Transverse colon (tissue), 4 donors: ENCODE data around the gene FCSK. TPM values are rescaled to one million over a fixed set of nuclear protein-coding genes. Genes with fewer than 3 reads are reported as not detected.

Source experiments
- DNase-seq: peaks from one replicate; pipeline ENCODE4 v3.0.0-alpha.2; 2019
- H3K27ac ChIP-seq, 4 donors: fragments of 200-600 bp; sonication (generic); 2 replicates each; pipeline ENCODE4 v1.5.1; 2016 to 2018; ENCODE audit warnings: inconsistent platforms in 4 of 4
- H3K27me3 ChIP-seq: fragments of 200-600 bp; sonication (generic); 2 replicates; pipeline ENCODE4 v1.5.1; 2017; ENCODE audit warnings: inconsistent platforms
- H3K36me3 ChIP-seq, 4 donors: fragments of 200-600 bp; sonication (generic); 2 replicates each; pipeline ENCODE4 v1.5.1; 2017 to 2019; ENCODE audit warnings: inconsistent platforms in 4 of 4
- H3K4me1 ChIP-seq, 4 donors: fragments of 200-600 bp; sonication (generic); 2 replicates each; pipeline ENCODE4 v1.5.1; 2017 to 2020; ENCODE audit warnings: inconsistent platforms in 4 of 4
- H3K4me3 ChIP-seq, 4 donors: fragments of 200-600 bp; sonication (generic); 1 replicate in 1 of 4; 2 replicates in 3 of 4; pipeline versions ENCODE4 v1.5.1 to v1.6.1; 2017 to 2019; ENCODE audit warnings: inconsistent platforms in 4 of 4
- H3K9me3 ChIP-seq, 2 donors: fragments of 200-600 bp; sonication (generic); 2 replicates each; pipeline ENCODE4 v1.5.1; 2017 to 2019; ENCODE audit warnings: inconsistent platforms in 2 of 2
- EP300 ChIP-seq: sonication (generic); formaldehyde crosslinking; IDR thresholded peaks from one replicate; pipeline ENCODE4 v1.6.1; 2017; ENCODE audit warnings: antibody characterized with exemption, low read depth
- POLR2A ChIP-seq: fragments of 450-650 bp; IDR thresholded peaks from one replicate; pipeline ENCODE4 v1.6.1; 2016; ENCODE audit warnings: antibody characterized with exemption, mild to moderate bottlenecking, moderate library complexity
- POLR2AphosphoS5 ChIP-seq, 3 donors: sonication (generic); formaldehyde crosslinking; IDR thresholded peaks; one replicate each; pipeline ENCODE4 v1.6.1; 2016; ENCODE audit warnings: antibody characterized with exemption in 3 of 3
- WGBS, 2 donors: methylation state at CpG; one replicate each; pipeline ENCODE4 v1.1.5; 2018; ENCODE audit warnings: low coverage in 1 of 2; 5-methylcytosine and 5-hydroxymethylcytosine counted together
- in situ Hi-C, 4 donors: fragments of 200-750 bp; cut with MboI; loops; one replicate each; pipeline versions ENCODE4 v1.15.0 to v1.15.1; 2017; ENCODE audit warnings: low sequenced_read_pairs in 3 of 4, low pct_ligation_motif_present in 1 of 4, low pct_unique_long_range_greater_than_20kb in 1 of 4
- intact Hi-C: fragments of 100-400 bp; cut with DNase I; formaldehyde crosslinking; loops from one replicate; pipeline ENCODE4 v1.15.1; 2023; ENCODE audit warnings: low total_unique reads
- total RNA-seq, 4 donors: library from RNA; depleted of rRNA; stranded (reverse); fragments of >200 nt; gene quantifications; one replicate each; pipeline ENCODE4 v1.1.0, GENCODE V29; 2016
- TF ChIP-seq, protein P1 (sequence below), 5 experiments: fragments of 200-600 bp in 3 of 5; fragments of 450-650 bp in 2 of 5; sonication (generic) in 3 of 5; IDR thresholded peaks; 1 replicate in 2 of 5; 2 replicates in 3 of 5; pipeline ENCODE4 v1.5.1; 2016 to 2017; ENCODE audit warnings: antibody characterized with exemption in 5 of 5, inconsistent platforms in 3 of 5, mild to moderate bottlenecking in 2 of 5, moderate library complexity in 1 of 5

The FCSK gene
- total RNA-seq, 4 donors from 2014 or later, result 38.5 to 62.7 (median 43.1) TPM

DNA sequence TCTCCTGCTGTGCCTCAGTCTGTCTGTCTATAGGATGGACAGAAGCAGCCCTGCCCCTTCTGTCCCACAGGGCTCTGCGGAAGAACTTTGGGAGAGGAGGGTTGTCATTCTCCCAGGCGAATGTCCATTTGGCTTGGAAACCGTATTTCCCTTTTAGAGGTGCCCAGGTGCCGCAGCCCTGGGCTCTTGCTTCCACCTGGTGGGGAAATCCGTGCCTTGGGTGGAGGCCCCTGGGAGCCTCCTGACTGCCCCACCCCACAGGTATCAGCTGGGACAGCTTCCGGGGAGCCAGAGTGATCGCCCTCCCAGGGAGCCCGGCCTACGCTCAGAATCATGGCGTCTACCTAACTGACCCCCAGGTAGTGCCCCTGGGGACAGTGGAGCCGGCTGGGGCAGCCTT, 12.7 kb downstream of the FCSK start:
- in situ Hi-C loops, result loop anchor here in 2 of 4 donors (10.0 to 25.0 kb wide), 2 partner anchors 62 to 105 kb away; no protein-coding TSS in a partner anchor
- H3K4me3 ChIP-seq, result no peak overlapping the region
- WGBS, 2 donors, result 93% methylated on average over 3 of the region's 11 CpGs; no CpG with 5 or more reads in 1 of the 2 donors
- H3K4me1 ChIP-seq, result no peaks in the 10 kb centered on the region
- H3K9me3 ChIP-seq, result no peaks in the 10 kb centered on the region
- TF ChIP-seq, protein P1, sequence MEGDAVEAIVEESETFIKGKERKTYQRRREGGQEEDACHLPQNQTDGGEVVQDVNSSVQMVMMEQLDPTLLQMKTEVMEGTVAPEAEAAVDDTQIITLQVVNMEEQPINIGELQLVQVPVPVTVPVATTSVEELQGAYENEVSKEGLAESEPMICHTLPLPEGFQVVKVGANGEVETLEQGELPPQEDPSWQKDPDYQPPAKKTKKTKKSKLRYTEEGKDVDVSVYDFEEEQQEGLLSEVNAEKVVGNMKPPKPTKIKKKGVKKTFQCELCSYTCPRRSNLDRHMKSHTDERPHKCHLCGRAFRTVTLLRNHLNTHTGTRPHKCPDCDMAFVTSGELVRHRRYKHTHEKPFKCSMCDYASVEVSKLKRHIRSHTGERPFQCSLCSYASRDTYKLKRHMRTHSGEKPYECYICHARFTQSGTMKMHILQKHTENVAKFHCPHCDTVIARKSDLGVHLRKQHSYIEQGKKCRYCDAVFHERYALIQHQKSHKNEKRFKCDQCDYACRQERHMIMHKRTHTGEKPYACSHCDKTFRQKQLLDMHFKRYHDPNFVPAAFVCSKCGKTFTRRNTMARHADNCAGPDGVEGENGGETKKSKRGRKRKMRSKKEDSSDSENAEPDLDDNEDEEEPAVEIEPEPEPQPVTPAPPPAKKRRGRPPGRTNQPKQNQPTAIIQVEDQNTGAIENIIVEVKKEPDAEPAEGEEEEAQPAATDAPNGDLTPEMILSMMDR (IDR thresholded peaks at IDR 0.05), result peak in 4 of 5 experiments; percentile 13 to 27 (median 16)
- no peak for TF ChIP-seq POLR2A
- H3K27me3 ChIP-seq, result no peaks in the 10 kb centered on the region
- peaks cover 0 to 6% (median 2%) of the 10 kb centered on the region in 4 donors for H3K36me3 ChIP-seq
- no peak for DNase-seq
- intact Hi-C loops, result no loop called here
- no peak overlapping the region for H3K27ac ChIP-seq

DNA sequence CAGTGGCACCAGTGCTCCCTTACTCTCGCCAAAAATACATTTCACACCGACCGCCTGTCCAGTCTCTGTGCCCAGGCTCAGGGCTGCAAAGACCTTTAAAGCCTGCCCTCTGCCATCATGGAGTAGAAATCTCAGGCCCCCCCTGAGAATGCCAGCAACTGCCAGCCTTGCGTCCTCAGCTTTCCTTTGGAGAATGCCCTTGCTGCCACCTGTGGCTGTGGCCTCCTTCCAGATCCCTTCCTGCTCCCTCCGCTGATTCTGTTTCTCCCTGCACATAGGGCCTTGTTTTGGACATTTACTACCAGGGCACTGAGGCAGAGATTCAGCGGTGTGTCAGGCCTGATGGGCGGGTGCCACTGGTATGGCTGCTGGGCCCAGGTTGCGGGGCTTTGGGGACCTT, 13.2 kb downstream of the FCSK start:
- in situ Hi-C loops, result loop anchor here in 2 of 4 donors (10.0 to 25.0 kb wide), 2 partner anchors 63 to 105 kb away; no protein-coding TSS in a partner anchor
- H3K27me3 ChIP-seq, result no peaks in the 10 kb centered on the region
- WGBS, 2 donors, result 97% methylated on average over 8 of the region's 8 CpGs; no CpG with 5 or more reads in 1 of the 2 donors

DNA sequence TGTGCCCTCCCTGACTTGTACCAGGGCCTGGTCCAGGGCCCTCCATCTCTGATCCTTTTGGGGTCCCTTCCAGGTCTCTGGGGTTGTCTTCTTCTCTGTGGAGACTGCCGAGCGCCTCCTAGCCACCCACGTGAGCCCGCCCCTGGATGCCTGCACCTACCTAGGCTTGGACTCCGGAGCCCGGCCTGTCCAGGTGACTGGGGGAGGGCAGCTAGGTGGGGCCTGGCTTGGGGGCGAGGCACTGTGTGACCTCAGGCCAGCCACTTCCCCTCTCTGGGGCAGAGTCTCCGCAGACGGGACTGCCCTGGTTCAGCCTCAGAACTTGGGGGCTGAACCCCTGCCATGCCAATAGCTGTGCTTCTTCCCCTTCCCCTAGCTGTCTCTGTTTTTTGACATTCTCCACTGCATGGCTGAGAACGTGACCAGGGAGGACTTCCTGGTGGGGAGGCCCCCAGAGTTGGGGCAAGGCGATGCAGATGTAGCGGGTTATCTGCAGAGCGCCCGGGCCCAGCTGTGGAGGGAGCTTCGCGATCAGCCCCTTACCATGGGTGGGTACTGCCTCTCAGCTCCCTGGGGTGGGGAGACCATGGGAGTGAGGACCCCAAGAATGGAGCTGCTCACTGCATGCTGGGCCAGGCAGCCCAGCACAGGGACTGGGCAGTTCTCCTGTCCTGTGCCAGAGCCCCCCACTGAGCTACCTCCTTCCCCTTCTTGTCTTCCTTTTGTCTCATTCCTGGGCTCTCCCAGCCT, 14.6 kb downstream of the FCSK start:
- H3K4me3 ChIP-seq, result no peak overlapping the region
- H3K9me3 ChIP-seq, result no peaks in the 10 kb centered on the region
- in situ Hi-C loops, result loop anchor here in 2 of 4 donors (10.0 to 25.0 kb wide), 2 partner anchors 64 to 107 kb away; no protein-coding TSS in a partner anchor
- peaks cover 0 to 4% (median under 1%) of the 10 kb centered on the region in 4 donors for H3K36me3 ChIP-seq
- TF ChIP-seq POLR2A (no peak), EP300 (no peak), POLR2AphosphoS5 (IDR thresholded peaks at IDR 0.05) (no peak)
- TF ChIP-seq, protein P1 (IDR thresholded peaks at IDR 0.05), result no peak
- H3K4me1 ChIP-seq, result no peaks in the 10 kb centered on the region
- no peak overlapping the region for H3K27ac ChIP-seq
- no peak for DNase-seq
- intact Hi-C loops, result no loop called here
- no peaks in the 10 kb centered on the region for H3K27me3 ChIP-seq
- WGBS, 2 donors, result 96 to 100% methylated on average over 2 to 10 of the region's 16 CpGs

More for the DNA sequence above, 13.2 kb downstream of the FCSK start:
- Histone ChIP-seq H3K4me1 (no peaks in the 10 kb centered on the region), H3K36me3 (peaks cover 0 to 6% (median 2%) of the 10 kb centered on the region in 4 donors), H3K27ac (no peak overlapping the region), H3K4me3 (no peak overlapping the region), H3K9me3 (no peaks in the 10 kb centered on the region)
- TF ChIP-seq EP300, result no peak
- intact Hi-C loops, result no loop called here
- DNase-seq, result no peak

DNA sequence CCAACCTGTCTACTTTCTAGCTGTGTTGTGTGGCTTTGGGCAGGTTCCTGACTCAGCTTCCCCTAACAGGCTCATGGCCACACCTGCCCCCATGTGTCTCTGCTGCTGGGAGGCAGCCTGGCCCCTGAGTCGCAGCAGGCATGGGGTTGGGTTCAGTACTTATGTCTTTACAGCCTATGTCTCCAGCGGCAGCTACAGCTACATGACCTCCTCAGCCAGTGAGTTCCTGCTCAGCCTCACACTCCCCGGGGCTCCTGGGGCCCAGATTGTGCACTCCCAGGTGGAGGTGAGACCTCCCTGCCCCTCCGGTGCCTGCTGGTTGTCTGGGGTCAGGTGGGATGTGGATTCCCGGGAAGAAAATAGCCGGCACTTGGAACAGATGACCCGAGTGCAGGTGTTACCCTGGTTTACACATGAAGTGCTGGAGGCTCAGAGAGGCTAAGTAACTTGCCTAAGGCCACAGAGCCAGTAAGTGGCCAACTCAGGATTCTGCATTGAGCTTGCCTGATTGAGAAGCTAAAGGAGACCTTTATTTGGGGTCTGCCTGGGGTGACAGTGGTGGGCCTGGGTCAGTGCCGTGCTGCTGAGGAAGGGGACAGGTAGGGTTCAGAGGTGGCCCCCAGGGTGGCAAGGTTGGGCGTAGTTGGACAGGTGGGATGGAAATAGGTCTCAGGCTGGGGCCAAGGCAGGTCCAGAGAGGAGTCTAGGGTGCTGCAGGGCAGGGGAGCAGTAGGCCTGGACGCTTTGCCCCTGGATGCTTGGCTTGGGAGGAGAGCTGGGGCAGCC, 15.9 kb downstream of the FCSK start:
- in situ Hi-C loops (loop anchor here in 1 of 4 donors (25.0 kb wide), 1 partner anchor 108 kb away; no protein-coding TSS in a partner anchor), intact Hi-C loops (no loop called here)
- no peak for DNase-seq
- Histone ChIP-seq H3K36me3 (peaks cover 0 to 3% (median 0%) of the 10 kb centered on the region in 4 donors), H3K4me3 (no peak overlapping the region), H3K4me1 (no peaks in the 10 kb centered on the region), H3K9me3 (no peaks in the 10 kb centered on the region), H3K27ac (no peak overlapping the region), H3K27me3 (no peaks in the 10 kb centered on the region)
- TF ChIP-seq POLR2AphosphoS5 (IDR thresholded peaks at IDR 0.05) (no peak), EP300 (no peak), POLR2A (no peak)
- TF ChIP-seq, protein P1 (IDR thresholded peaks at IDR 0.05), result no peak
- WGBS, 2 donors, result 80 to 95% methylated on average over 1 to 10 of the region's 10 CpGs
